NCI-H2196 treated with DMSO at 0.1 percent for 48 hours (cell line): ENCODE results near the gene TMA7B.
"Not testable (repeated sequence)": the region's sequence is repeated elsewhere in the genome, so short reads cannot be mapped to it uniquely, and the experiment has no call there.

Experiments used
- DNase-seq: peaks from one replicate; lab custom pipeline; 2025; ENCODE audit not compliant: unreplicated experiment; lab: John Stamatoyannopoulos, UW

Gene TMA7B

GRCh38 chr22:39951603-39952293 is 8.4 kb upstream of the TMA7B start:
- DNase-seq: not testable (repeated sequence)

- no peak for DNase-seq
These were observed 7.8 kb upstream of the TMA7B start for GRCh38 chr22:39952347-39952746.

GRCh38 chr22:39953101-39953500 is 7.1 kb upstream of the TMA7B start:
- DNase-seq: no peak

- no peak for DNase-seq
These were observed 5.6 kb upstream of the TMA7B start for GRCh38 chr22:39954584-39955055.

GRCh38 chr22:39955675-39956074 is 4.5 kb upstream of the TMA7B start:
- DNase-seq: no peak

GRCh38 chr22:39956932-39957664 is 3.1 kb upstream of the TMA7B start:
- peak; percentile 45 for DNase-seq

- DNase-seq: no peak
These were observed 2.0 kb upstream of the TMA7B start for GRCh38 chr22:39958009-39958711.

GRCh38 chr22:39958949-39959639 is 1.1 kb upstream of the TMA7B start:
- no peak for DNase-seq

GRCh38 chr22:39960791-39961746 is 872 bp downstream of the TMA7B start:
- no peak for DNase-seq

- no peak for DNase-seq
These were observed 1.9 kb downstream of the TMA7B start for GRCh38 chr22:39962071-39962470.

GRCh38 chr22:39965748-39966147 is 5.6 kb downstream of the TMA7B start:
- DNase-seq: no peak

- no peak for DNase-seq
These were observed 6.3 kb downstream of the TMA7B start for GRCh38 chr22:39966470-39966869.

GRCh38 chr22:39967103-39967829 is 7.1 kb downstream of the TMA7B start:
- no peak for DNase-seq

GRCh38 chr22:39967996-39968972 is 8.1 kb downstream of the TMA7B start:
- no peak for DNase-seq

GRCh38 chr22:39970742-39971141 is 10.5 kb downstream of the TMA7B start:
- no peak for DNase-seq

GRCh38 chr22:39972641-39973040 is 12.4 kb downstream of the TMA7B start:
- no peak for DNase-seq

- DNase-seq: no peak
These were observed 13.5 kb downstream of the TMA7B start for GRCh38 chr22:39973656-39974055.

GRCh38 chr22:39974065-39974464 is 13.9 kb downstream of the TMA7B start:
- DNase-seq: no peak
